Measurements from ENCODE around the gene NUB1.

GRCh38 chr7:151383638-151384351, 42.2 kb downstream of the NUB1 start:
- TF ChIP-seq, protein P1, sequence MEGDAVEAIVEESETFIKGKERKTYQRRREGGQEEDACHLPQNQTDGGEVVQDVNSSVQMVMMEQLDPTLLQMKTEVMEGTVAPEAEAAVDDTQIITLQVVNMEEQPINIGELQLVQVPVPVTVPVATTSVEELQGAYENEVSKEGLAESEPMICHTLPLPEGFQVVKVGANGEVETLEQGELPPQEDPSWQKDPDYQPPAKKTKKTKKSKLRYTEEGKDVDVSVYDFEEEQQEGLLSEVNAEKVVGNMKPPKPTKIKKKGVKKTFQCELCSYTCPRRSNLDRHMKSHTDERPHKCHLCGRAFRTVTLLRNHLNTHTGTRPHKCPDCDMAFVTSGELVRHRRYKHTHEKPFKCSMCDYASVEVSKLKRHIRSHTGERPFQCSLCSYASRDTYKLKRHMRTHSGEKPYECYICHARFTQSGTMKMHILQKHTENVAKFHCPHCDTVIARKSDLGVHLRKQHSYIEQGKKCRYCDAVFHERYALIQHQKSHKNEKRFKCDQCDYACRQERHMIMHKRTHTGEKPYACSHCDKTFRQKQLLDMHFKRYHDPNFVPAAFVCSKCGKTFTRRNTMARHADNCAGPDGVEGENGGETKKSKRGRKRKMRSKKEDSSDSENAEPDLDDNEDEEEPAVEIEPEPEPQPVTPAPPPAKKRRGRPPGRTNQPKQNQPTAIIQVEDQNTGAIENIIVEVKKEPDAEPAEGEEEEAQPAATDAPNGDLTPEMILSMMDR (IDR thresholded peaks at IDR 0.05; ENCODE audit: borderline replicate concordance, extremely low read depth, low read length, poor library complexity, severe bottlenecking): no peak
- TF ChIP-seq EZH2 (IDR thresholded peaks at IDR 0.05; ENCODE audit: borderline replicate concordance, low read depth, low read length, severe bottlenecking): no peak
